ENCODE measurements around the gene GMDS.

Gene GMDS

GRCh38 chr6:1576166-1576565 is 669.2 kb downstream of the GMDS start:
- DNase-seq: no peak

GRCh38 chr6:1575210-1576041 is 670.0 kb downstream of the GMDS start:
- DNase-seq: no peak

- DNase-seq: no peak
These were observed 670.6 kb downstream of the GMDS start for GRCh38 chr6:1574890-1575209.

- DNase-seq: no peak
These were observed 671.2 kb downstream of the GMDS start for GRCh38 chr6:1574083-1574761.

Measured in T-helper 2 cell (primary cell).